ENCODE data around the gene ERC1.

Gene ERC1

DNA sequence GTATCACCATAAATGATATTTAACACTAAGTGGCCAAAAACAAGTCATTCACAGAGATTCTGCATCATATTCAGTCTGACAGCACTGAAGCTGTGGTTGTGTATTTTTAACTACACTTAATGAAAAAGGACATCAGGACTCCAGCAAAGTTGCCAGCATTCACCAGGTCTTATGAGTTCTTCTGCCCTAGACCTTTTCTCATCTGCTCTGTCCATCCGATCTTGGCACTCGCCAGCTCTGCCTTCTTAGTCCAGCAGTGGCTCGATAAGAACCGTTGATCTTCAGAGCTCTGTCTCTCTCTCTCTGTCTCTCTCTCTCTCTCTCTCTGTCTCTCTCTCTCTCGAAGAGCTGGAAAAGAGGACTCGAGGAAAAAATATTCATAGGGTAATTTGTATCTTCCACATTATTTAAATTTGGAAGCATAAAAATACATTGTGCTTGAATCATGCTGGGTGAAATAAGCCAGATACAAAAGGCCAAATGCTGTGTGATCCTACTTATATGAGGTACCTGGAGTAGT, 371.2 kb downstream of the ERC1 start:
- H3K4me1 ChIP-seq (ENCODE audit: control insufficient read depth, insufficient read depth, low read length): peaks cover 2% of the 10 kb centered on the region; the same call in 1 of the 2 replicates
- H3K4me3 ChIP-seq (ENCODE audit: low read length): no peak overlapping the region
- no peak overlapping the region for H3K27ac ChIP-seq (ENCODE audit: low read length)
- DNase-seq (ENCODE audit: low read depth, low spot score): no peak
- no peaks in the 10 kb centered on the region for H3K9me3 ChIP-seq (ENCODE audit: control insufficient read depth, insufficient read depth, low read length)
- no peaks in the 10 kb centered on the region for H3K27me3 ChIP-seq (ENCODE audit: control insufficient read depth, insufficient read depth, low read length)
- WGBS (ENCODE audit: insufficient coverage, insufficient read length): no CpG with 5 or more reads among the region's 6 CpGs
- no peaks in the 10 kb centered on the region for H3K36me3 ChIP-seq (ENCODE audit: control insufficient read depth, insufficient read depth, low read length)

- Histone ChIP-seq H3K4me3 (ENCODE audit: low read length) (no peak overlapping the region), H3K36me3 (ENCODE audit: control insufficient read depth, insufficient read depth, low read length) (no peaks in the 10 kb centered on the region), H3K27ac (ENCODE audit: low read length) (no peak overlapping the region), H3K9me3 (ENCODE audit: control insufficient read depth, insufficient read depth, low read length) (no peaks in the 10 kb centered on the region), H3K27me3 (ENCODE audit: control insufficient read depth, insufficient read depth, low read length) (no peaks in the 10 kb centered on the region), H3K4me1 (ENCODE audit: control insufficient read depth, insufficient read depth, low read length) (peaks cover 2% of the 10 kb centered on the region; the same call in 1 of the 2 replicates)
- DNase-seq (ENCODE audit: low read depth, low spot score): no peak
- whole genome bisulfite sequencing (ENCODE audit: insufficient coverage, insufficient read length): no CpG with 5 or more reads among the region's 1 CpG
Observed at GRCh38 chr12:1365703-1366102, 374.7 kb downstream of the ERC1 start.

GRCh38 chr12:1367331-1368291, 376.6 kb downstream of the ERC1 start:
- Histone ChIP-seq H3K4me3 (ENCODE audit: low read length) (no peak overlapping the region), H3K9me3 (ENCODE audit: control insufficient read depth, insufficient read depth, low read length) (no peaks in the 10 kb centered on the region), H3K27me3 (ENCODE audit: control insufficient read depth, insufficient read depth, low read length) (no peaks in the 10 kb centered on the region), H3K27ac (ENCODE audit: low read length) (no peak overlapping the region), H3K4me1 (ENCODE audit: control insufficient read depth, insufficient read depth, low read length) (peaks cover 2% of the 10 kb centered on the region; the same call in 1 of the 2 replicates), H3K36me3 (ENCODE audit: control insufficient read depth, insufficient read depth, low read length) (no peaks in the 10 kb centered on the region)
- no CpG with 5 or more reads among the region's 10 CpGs for whole genome bisulfite sequencing (ENCODE audit: insufficient coverage, insufficient read length)
- no peak for DNase-seq (ENCODE audit: low read depth, low spot score)

GRCh38 chr12:1369460-1369859, 378.4 kb downstream of the ERC1 start:
- WGBS (ENCODE audit: insufficient coverage, insufficient read length): no CpG with 5 or more reads among the region's 5 CpGs
- Histone ChIP-seq H3K27me3 (ENCODE audit: control insufficient read depth, insufficient read depth, low read length) (no peaks in the 10 kb centered on the region), H3K4me1 (ENCODE audit: control insufficient read depth, insufficient read depth, low read length) (no peaks in the 10 kb centered on the region), H3K27ac (ENCODE audit: low read length) (no peak overlapping the region), H3K36me3 (ENCODE audit: control insufficient read depth, insufficient read depth, low read length) (no peaks in the 10 kb centered on the region), H3K4me3 (ENCODE audit: low read length) (no peak overlapping the region), H3K9me3 (ENCODE audit: control insufficient read depth, insufficient read depth, low read length) (no peaks in the 10 kb centered on the region)
- DNase-seq (ENCODE audit: low read depth, low spot score): no peak

DNA sequence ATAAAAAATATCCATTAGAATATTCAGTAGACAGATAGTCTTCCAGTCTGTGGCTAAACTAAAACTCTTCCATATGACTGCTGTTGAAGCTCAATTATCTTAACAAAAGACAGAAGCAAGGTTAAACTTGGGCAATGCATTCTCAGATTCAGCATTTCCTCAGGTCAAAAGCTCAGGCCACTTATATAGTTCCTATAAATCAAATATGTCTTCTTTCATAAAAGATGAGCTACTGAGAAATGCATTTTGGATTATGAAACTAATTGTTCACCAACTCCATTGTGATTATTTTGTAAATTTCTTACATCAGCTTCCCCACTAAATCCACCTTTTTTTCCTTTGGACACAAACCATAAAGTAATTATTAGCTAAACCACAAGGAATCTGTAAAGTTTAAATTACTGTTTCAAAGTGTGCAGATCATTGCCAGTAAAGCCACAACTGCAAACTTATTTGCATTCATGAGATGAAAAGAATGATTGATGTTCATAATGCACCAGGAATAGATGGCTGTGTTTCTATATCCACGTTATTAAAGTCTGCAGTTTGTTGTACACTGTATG, 379.0 kb downstream of the ERC1 start:
- WGBS (ENCODE audit: insufficient coverage, insufficient read length): no CpG with 5 or more reads among the region's 1 CpG

GRCh38 chr12:1373901-1374735, 383.1 kb downstream of the ERC1 start:
- Histone ChIP-seq H3K27me3 (ENCODE audit: control insufficient read depth, insufficient read depth, low read length) (no peaks in the 10 kb centered on the region), H3K27ac (ENCODE audit: low read length) (no peak overlapping the region), H3K4me1 (ENCODE audit: control insufficient read depth, insufficient read depth, low read length) (no peaks in the 10 kb centered on the region), H3K4me3 (ENCODE audit: low read length) (no peak overlapping the region), H3K9me3 (ENCODE audit: control insufficient read depth, insufficient read depth, low read length) (no peaks in the 10 kb centered on the region), H3K36me3 (ENCODE audit: control insufficient read depth, insufficient read depth, low read length) (no peaks in the 10 kb centered on the region)
- WGBS (ENCODE audit: insufficient coverage, insufficient read length): no CpG with 5 or more reads among the region's 8 CpGs
- no peak for DNase-seq (ENCODE audit: low read depth, low spot score)

More for the DNA sequence above, 379.0 kb downstream of the ERC1 start:
- H3K4me3 ChIP-seq (ENCODE audit: low read length): no peak overlapping the region
- no peaks in the 10 kb centered on the region for H3K36me3 ChIP-seq (ENCODE audit: control insufficient read depth, insufficient read depth, low read length)
- H3K4me1 ChIP-seq (ENCODE audit: control insufficient read depth, insufficient read depth, low read length): no peaks in the 10 kb centered on the region
- H3K27ac ChIP-seq (ENCODE audit: low read length): no peak overlapping the region
- no peaks in the 10 kb centered on the region for H3K9me3 ChIP-seq (ENCODE audit: control insufficient read depth, insufficient read depth, low read length)
- no peak for DNase-seq (ENCODE audit: low read depth, low spot score)
- H3K27me3 ChIP-seq (ENCODE audit: control insufficient read depth, insufficient read depth, low read length): no peaks in the 10 kb centered on the region

- WGBS (ENCODE audit: insufficient coverage, insufficient read length): no CpG with 5 or more reads among the region's 6 CpGs
- no peaks in the 10 kb centered on the region for H3K9me3 ChIP-seq (ENCODE audit: control insufficient read depth, insufficient read depth, low read length)
- H3K36me3 ChIP-seq (ENCODE audit: control insufficient read depth, insufficient read depth, low read length): no peaks in the 10 kb centered on the region
- H3K4me1 ChIP-seq (ENCODE audit: control insufficient read depth, insufficient read depth, low read length): no peaks in the 10 kb centered on the region
- H3K4me3 ChIP-seq (ENCODE audit: low read length): no peak overlapping the region
- H3K27ac ChIP-seq (ENCODE audit: low read length): no peak overlapping the region
- H3K27me3 ChIP-seq (ENCODE audit: control insufficient read depth, insufficient read depth, low read length): no peaks in the 10 kb centered on the region
- no peak for DNase-seq (ENCODE audit: low read depth, low spot score)
Observed at GRCh38 chr12:1375323-1375722, 384.3 kb downstream of the ERC1 start.

GRCh38 chr12:1377117-1377516, 386.1 kb downstream of the ERC1 start:
- no peaks in the 10 kb centered on the region for H3K36me3 ChIP-seq (ENCODE audit: control insufficient read depth, insufficient read depth, low read length)
- no CpG with 5 or more reads among the region's 5 CpGs for WGBS (ENCODE audit: insufficient coverage, insufficient read length)
- H3K27ac ChIP-seq (ENCODE audit: low read length): no peak overlapping the region
- H3K9me3 ChIP-seq (ENCODE audit: control insufficient read depth, insufficient read depth, low read length): no peaks in the 10 kb centered on the region
- no peak overlapping the region for H3K4me3 ChIP-seq (ENCODE audit: low read length)
- H3K4me1 ChIP-seq (ENCODE audit: control insufficient read depth, insufficient read depth, low read length): no peaks in the 10 kb centered on the region
- DNase-seq (ENCODE audit: low read depth, low spot score): no peak
- no peaks in the 10 kb centered on the region for H3K27me3 ChIP-seq (ENCODE audit: control insufficient read depth, insufficient read depth, low read length)

DNA sequence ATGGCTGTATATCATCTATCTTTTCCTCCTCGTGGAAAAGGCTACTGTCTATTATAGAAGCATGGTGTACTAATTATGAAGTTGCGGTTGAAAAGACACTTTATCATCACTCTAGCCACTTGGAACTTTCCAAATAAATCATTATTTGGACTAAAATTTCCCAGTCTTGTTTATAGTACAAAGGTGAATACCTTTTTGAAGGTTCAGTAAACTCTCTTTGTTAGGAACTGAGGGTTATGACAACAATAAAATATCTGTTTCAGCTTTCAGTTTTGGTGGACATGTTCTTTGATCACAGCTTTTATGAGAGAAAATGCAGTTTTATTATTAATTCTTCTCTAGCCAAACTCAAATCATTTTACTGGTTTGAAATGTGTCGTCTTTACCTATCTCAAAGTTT, 386.7 kb downstream of the ERC1 start:
- Histone ChIP-seq H3K4me1 (ENCODE audit: control insufficient read depth, insufficient read depth, low read length) (no peaks in the 10 kb centered on the region), H3K4me3 (ENCODE audit: low read length) (no peak overlapping the region), H3K36me3 (ENCODE audit: control insufficient read depth, insufficient read depth, low read length) (no peaks in the 10 kb centered on the region), H3K9me3 (ENCODE audit: control insufficient read depth, insufficient read depth, low read length) (no peaks in the 10 kb centered on the region), H3K27me3 (ENCODE audit: control insufficient read depth, insufficient read depth, low read length) (no peaks in the 10 kb centered on the region), H3K27ac (ENCODE audit: low read length) (no peak overlapping the region)
- no CpG with 5 or more reads among the region's 3 CpGs for WGBS (ENCODE audit: insufficient coverage, insufficient read length)
- DNase-seq (ENCODE audit: low read depth, low spot score): no peak

Measured in iPS DF 6.9 (cell line).